Activated naive CD8-positive, alpha-beta T cell treated with anti-CD3 and anti-CD28 coated beads, Interleukin-2, amount 50 U/mL, for 24 hours (primary cell): ENCODE results near the gene CPB2.

Experiments
- ATAC-seq: fragments of 150-1000 bp; cut with Tn5 transposase; one replicate; pipeline ENCODE4 v1.10.0; 2021
- DNase-seq: peaks from one replicate; pipeline ENCODE4 v3.0.0; 2021
- H3K27ac Mint-ChIP-seq: one replicate; pipeline ENCODE4 v1.8.0; 2021; ENCODE audit warnings: mild to moderate bottlenecking, mixed read lengths
- H3K27me3 Mint-ChIP-seq: one replicate; pipeline ENCODE4 v1.8.0; 2021; ENCODE audit warnings: mixed read lengths
- H3K36me3 Mint-ChIP-seq: one replicate; pipeline ENCODE4 v1.8.0; 2021; ENCODE audit warnings: low read depth, mixed read lengths
- H3K4me1 Mint-ChIP-seq: one replicate; pipeline ENCODE4 v1.8.0; 2021; ENCODE audit warnings: mixed read lengths
- H3K4me3 Mint-ChIP-seq: one replicate; pipeline ENCODE4 v1.8.0; 2021; ENCODE audit warnings: mild to moderate bottlenecking, moderate library complexity, mixed read lengths
- H3K9me3 Mint-ChIP-seq: one replicate; pipeline ENCODE4 v1.8.0; 2021; ENCODE audit warnings: mixed read lengths

Gene CPB2

GRCh38 chr13:46121033-46121432, 16.2 kb upstream of the CPB2 start:
- ATAC-seq = no peak
- DNase-seq = no peak
- Mint-ChIP-seq H3K36me3 (peaks cover 6% of the 10 kb centered on the region), H3K4me1 (peaks cover 23% of the 10 kb centered on the region), H3K27ac (no peak overlapping the region), H3K27me3 (no peaks in the 10 kb centered on the region), H3K9me3 (no peaks in the 10 kb centered on the region), H3K4me3 (no peak overlapping the region)

GRCh38 chr13:46119883-46120614, 15.2 kb upstream of the CPB2 start:
- no peak for ATAC-seq
- H3K36me3 Mint-ChIP-seq = no peaks in the 10 kb centered on the region
- H3K9me3 Mint-ChIP-seq = no peaks in the 10 kb centered on the region
- peaks cover 13% of the 10 kb centered on the region for H3K4me1 Mint-ChIP-seq
- no peak overlapping the region for H3K27ac Mint-ChIP-seq
- H3K4me3 Mint-ChIP-seq = no peak overlapping the region
- no peaks in the 10 kb centered on the region for H3K27me3 Mint-ChIP-seq
- no peak for DNase-seq

GRCh38 chr13:46116653-46117502, 12.0 kb upstream of the CPB2 start:
- DNase-seq (no peak), ATAC-seq (no peak)
- Mint-ChIP-seq H3K27me3 (no peaks in the 10 kb centered on the region), H3K4me1 (no peaks in the 10 kb centered on the region), H3K36me3 (no peaks in the 10 kb centered on the region), H3K27ac (no peak overlapping the region), H3K9me3 (no peaks in the 10 kb centered on the region), H3K4me3 (no peak overlapping the region)

GRCh38 chr13:46114613-46115012, 9.8 kb upstream of the CPB2 start:
- H3K36me3 Mint-ChIP-seq = no peaks in the 10 kb centered on the region
- H3K9me3 Mint-ChIP-seq = no peaks in the 10 kb centered on the region
- H3K27ac Mint-ChIP-seq = no peak overlapping the region
- peaks cover 12% of the 10 kb centered on the region for H3K27me3 Mint-ChIP-seq
- no peak for ATAC-seq
- DNase-seq = no peak
- no peak overlapping the region for H3K4me3 Mint-ChIP-seq
- no peaks in the 10 kb centered on the region for H3K4me1 Mint-ChIP-seq

GRCh38 chr13:46113596-46113995, 8.8 kb upstream of the CPB2 start:
- H3K4me3 Mint-ChIP-seq = no peak overlapping the region
- no peaks in the 10 kb centered on the region for H3K36me3 Mint-ChIP-seq
- ATAC-seq (no peak), DNase-seq (no peak)
- H3K4me1 Mint-ChIP-seq = no peaks in the 10 kb centered on the region
- no peak overlapping the region for H3K27ac Mint-ChIP-seq
- peaks cover 16% of the 10 kb centered on the region for H3K27me3 Mint-ChIP-seq
- H3K9me3 Mint-ChIP-seq = no peaks in the 10 kb centered on the region

GRCh38 chr13:46111151-46111550, 6.3 kb upstream of the CPB2 start:
- Mint-ChIP-seq H3K4me1 (peaks cover 6% of the 10 kb centered on the region), H3K27ac (no peak overlapping the region), H3K4me3 (no peak overlapping the region), H3K27me3 (peaks cover 16% of the 10 kb centered on the region), H3K36me3 (no peaks in the 10 kb centered on the region), H3K9me3 (no peaks in the 10 kb centered on the region)
- no peak for DNase-seq
- no peak for ATAC-seq

GRCh38 chr13:46109451-46109850, 4.6 kb upstream of the CPB2 start:
- Mint-ChIP-seq H3K36me3 (no peaks in the 10 kb centered on the region), H3K9me3 (no peaks in the 10 kb centered on the region), H3K4me1 (peaks cover 7% of the 10 kb centered on the region), H3K4me3 (no peak overlapping the region), H3K27ac (no peak overlapping the region), H3K27me3 (peaks cover 16% of the 10 kb centered on the region)
- no peak for ATAC-seq
- no peak for DNase-seq

- Mint-ChIP-seq H3K4me3 (no peak overlapping the region), H3K36me3 (no peaks in the 10 kb centered on the region), H3K27ac (no peak overlapping the region), H3K4me1 (peaks cover 7% of the 10 kb centered on the region), H3K9me3 (no peaks in the 10 kb centered on the region), H3K27me3 (peaks cover 16% of the 10 kb centered on the region)
- ATAC-seq (peak; percentile 24), DNase-seq (no peak)
Observed at GRCh38 chr13:46106839-46107371, 2.1 kb upstream of the CPB2 start.

- Mint-ChIP-seq H3K36me3 (no peaks in the 10 kb centered on the region), H3K4me1 (peaks cover 8% of the 10 kb centered on the region), H3K9me3 (no peaks in the 10 kb centered on the region), H3K4me3 (no peak overlapping the region), H3K27ac (no peak overlapping the region), H3K27me3 (no peaks in the 10 kb centered on the region)
- DNase-seq = no peak
- no peak for ATAC-seq
Observed at GRCh38 chr13:46103037-46103436, 1.8 kb downstream of the CPB2 start.

GRCh38 chr13:46102255-46102605, 2.6 kb downstream of the CPB2 start:
- DNase-seq = no peak

GRCh38 chr13:46101484-46102254, 3.2 kb downstream of the CPB2 start:
- Mint-ChIP-seq H3K4me1 (peaks cover 3% of the 10 kb centered on the region), H3K9me3 (no peaks in the 10 kb centered on the region), H3K36me3 (no peaks in the 10 kb centered on the region), H3K27ac (no peak overlapping the region), H3K27me3 (no peaks in the 10 kb centered on the region), H3K4me3 (no peak overlapping the region)
- ATAC-seq = no peak
- DNase-seq = no peak

More at GRCh38 chr13:46102255-46102605, 2.6 kb downstream of the CPB2 start:
- Mint-ChIP-seq H3K27ac (no peak overlapping the region), H3K36me3 (no peaks in the 10 kb centered on the region), H3K9me3 (no peaks in the 10 kb centered on the region), H3K4me3 (no peak overlapping the region), H3K27me3 (no peaks in the 10 kb centered on the region), H3K4me1 (peaks cover 8% of the 10 kb centered on the region)
- no peak for ATAC-seq

GRCh38 chr13:46101002-46101401, 3.8 kb downstream of the CPB2 start:
- Mint-ChIP-seq H3K4me3 (no peak overlapping the region), H3K9me3 (no peaks in the 10 kb centered on the region), H3K36me3 (no peaks in the 10 kb centered on the region), H3K4me1 (peaks cover 2% of the 10 kb centered on the region), H3K27me3 (peaks cover 2% of the 10 kb centered on the region), H3K27ac (no peak overlapping the region)
- ATAC-seq (no peak), DNase-seq (no peak)

GRCh38 chr13:46100191-46100815, 4.5 kb downstream of the CPB2 start:
- Mint-ChIP-seq H3K27me3 (peaks cover 2% of the 10 kb centered on the region), H3K27ac (no peak overlapping the region), H3K4me1 (peaks cover 2% of the 10 kb centered on the region), H3K4me3 (no peak overlapping the region), H3K9me3 (no peaks in the 10 kb centered on the region), H3K36me3 (no peaks in the 10 kb centered on the region)
- DNase-seq = no peak
- ATAC-seq = no peak

- Mint-ChIP-seq H3K27ac (no peak overlapping the region), H3K27me3 (peaks cover 2% of the 10 kb centered on the region), H3K4me1 (peaks cover 2% of the 10 kb centered on the region), H3K36me3 (no peaks in the 10 kb centered on the region), H3K9me3 (no peaks in the 10 kb centered on the region), H3K4me3 (no peak overlapping the region)
- ATAC-seq (no peak), DNase-seq (no peak)
Observed at GRCh38 chr13:46097663-46098062, 7.2 kb downstream of the CPB2 start.
